NCI-H1048 (cell line): ENCODE data around the gene C6orf52.

Source experiments
- DNase-seq: peaks from one replicate; lab custom pipeline; 2025; lab: John Stamatoyannopoulos, UW

C6orf52 gene

DNA sequence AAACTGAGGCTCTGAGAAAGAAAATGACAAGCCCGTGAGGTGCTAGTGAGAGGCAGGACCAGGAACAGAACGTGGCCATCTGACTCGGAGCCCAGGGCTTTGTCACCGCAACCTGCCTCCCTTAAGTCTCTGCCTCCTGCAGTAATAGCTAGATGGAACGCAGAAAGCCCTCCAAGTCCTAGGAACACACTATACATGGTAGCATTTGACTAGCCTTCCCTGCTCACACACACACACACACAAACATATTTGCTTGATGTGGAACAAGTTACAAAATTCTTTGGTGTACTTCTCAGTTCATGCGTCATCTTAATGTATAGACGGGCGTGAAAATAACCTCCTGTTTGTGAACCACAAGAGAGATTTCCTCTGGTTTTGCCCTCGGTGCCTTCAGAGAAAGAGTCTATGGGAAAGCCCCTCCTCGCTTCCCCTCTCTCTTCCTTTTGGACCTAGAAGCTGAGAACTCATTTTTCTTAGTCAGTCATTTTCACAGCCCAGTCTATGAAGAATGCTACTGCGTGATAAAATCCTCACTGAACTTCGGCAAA is 38.8 kb downstream of the C6orf52 start:
- DNase-seq: no peak

DNA sequence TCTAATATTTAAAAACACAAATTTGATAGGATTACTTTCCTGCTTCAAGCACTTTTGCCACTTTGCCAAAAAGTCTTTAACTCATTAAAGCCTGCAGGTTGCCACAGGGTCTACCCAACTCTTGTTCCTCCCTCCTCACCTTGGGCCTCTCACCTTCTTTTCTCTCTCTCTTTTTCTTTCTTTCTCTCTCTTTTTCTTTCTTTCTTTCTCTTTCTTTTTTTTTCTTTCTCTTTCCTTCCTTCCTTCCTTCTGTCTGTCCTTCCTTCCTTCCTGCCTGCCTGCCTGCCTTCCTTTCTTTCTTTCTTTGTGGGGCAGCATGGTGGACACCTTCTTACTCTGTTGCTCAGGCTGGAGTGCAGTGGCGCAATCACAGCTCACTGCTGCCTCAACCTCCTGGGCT is 50.2 kb downstream of the C6orf52 start:
- DNase-seq: no peak

DNA sequence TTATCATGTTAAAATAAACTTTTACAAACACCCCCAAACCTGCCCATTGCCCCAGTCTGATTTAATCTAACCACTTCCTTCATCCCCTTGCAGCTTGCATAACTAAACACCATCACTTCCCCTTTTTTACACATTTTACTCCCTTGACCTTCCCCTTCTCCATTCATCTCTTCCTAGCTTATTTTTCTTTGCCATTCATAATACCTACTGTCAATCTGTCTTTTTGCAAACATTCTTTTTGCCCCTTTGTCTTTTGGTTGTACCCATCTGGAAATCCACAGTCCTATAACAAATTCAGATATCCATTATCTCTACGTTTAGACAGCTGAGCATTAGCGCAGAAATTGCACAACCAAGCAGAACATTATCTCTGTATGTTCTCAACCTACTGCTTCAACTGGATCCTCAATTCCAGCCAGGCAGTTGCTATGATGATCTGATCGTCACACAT is 51.2 kb downstream of the C6orf52 start:
- no peak for DNase-seq

DNA sequence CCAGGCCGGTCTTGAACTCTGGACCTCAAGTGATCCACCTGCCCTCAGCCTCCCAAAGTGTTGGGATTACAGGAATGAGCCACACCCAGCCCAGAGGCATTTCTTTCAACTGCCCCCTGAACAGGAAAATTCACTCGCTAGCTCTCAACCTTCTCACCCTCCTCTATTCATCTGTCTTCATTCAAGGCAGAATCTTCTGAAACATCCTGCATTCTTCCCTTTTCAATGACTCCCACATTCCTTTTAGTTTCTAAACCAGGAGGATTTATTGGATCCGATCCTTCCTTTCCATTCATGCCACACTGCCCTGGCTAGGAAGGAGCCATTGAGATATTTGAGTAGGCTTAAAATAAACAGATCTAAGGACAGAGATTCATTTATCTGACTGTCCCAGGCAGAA is 52.9 kb downstream of the C6orf52 start:
- DNase-seq: no peak

DNA sequence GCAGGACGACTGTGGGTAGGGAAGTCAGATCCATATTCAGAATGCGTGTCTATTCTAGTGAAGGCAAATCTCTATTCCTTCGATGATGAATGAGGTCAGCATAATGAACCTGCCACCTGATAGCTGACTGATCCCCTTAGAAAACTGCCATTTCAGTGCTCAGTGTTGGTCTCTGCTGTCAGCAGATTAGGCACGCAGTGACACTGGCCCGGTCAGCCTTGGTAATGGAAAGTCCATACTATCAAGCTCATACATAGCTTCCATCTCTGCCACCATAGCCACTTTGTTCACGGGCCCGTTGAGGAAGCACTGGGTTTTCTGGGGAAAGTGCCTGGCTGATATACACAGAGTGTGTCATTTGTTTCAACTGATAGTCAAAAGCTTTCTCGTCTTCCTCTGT is 54.0 kb downstream of the C6orf52 start:
- no peak for DNase-seq

DNA sequence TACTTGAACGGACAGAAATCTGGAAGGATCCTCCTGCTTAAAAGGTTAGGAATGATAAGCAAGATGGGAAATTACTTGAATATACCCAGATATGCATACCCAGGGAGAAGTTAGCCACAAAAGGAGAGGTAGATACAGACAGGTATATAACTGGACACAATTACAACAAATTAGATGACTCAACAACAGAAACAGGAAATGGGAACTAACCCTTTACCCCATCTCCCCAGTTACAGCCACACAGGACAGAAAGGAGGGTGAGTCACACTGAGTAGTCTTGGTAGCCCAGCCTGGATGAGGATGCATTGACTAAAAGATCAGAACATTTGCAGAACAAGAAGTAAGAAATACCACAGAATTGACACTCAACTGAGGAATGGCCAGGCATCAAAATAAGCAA is 61.2 kb downstream of the C6orf52 start:
- DNase-seq: no peak

DNA sequence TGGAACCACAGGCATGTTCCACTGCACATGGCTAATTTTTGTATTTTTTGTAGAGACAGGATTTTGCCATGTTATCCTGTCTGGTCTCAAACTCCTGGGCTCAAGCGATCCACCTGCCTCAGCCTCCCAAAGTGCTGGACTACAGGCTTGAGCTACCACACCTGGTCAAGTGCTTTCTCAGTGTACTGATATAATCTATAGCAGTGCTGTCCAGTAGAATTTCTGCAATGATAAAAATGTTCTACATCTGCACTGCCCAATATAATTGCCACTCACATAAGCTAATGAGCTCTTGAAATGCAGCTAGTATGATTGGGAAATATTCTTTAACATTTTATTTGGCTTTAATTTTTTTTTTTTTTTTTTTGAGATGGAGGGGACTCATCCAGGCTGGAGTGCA is 64.2 kb downstream of the C6orf52 start:
- no peak for DNase-seq

DNA sequence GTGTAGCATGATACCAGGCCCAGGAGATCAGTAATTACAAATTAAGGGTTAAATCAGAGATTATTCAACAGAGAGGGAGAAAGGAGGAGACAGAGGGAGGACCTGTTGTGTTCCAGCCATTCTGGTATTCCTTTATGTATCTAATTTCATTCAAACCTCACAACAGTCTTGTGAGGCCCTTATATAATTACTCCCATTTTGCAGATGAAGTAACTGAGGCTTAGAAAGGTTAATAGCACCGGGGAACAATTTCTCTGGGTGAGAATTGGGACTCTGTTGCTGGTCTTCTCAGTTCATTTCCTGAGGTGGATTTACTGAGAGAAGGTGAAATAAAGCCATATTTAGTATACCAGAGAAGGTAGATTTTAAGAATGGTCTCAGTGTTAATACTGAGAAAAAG is 66.6 kb downstream of the C6orf52 start:
- DNase-seq: no peak

DNA sequence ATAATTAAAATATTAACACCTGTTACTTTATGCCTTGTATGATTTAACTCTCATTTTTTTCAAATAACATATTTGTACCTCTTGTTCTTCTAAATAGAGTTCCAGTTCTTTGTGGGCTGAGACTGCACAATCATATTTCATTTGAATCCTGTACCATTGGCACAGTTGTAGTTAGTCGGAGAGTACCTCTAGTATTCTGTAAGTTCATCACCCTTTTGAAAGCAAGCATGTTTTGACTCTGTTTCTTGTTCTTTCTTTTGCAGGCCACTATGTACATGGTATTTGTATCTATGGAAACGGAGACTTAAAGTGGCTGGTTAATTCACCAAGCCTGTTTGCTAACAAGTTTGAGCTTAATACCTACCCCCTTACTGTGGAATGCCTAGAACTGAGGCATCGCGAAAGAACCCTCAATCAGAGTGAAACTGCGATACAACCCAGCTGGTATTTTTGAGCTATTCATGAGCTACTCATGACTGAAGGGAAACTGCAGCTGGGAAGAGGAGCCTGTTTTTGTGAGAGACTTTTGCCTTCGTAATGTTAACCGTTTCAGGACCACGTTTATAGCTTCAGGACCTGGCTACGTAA is 68.2 kb downstream of the C6orf52 start:
- DNase-seq: no peak

DNA sequence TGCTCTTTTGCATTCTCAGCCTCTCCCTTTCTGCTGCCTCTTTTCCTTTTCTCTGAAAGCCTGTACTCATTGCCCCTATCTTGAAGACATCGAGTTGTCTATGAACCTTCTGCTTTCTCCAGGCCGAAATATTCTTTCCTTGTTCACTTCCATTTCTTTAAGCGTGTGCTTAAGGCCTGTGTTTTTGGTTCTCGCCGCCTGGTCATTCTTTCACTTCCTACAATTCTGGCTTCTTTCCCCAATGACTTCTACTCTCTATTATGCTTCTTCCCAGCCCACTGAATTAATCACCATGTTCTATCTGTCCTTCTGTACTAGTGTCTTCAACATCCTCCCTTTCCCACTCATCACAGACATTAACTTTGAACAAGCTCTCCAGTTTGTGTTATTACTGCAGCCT is 69.6 kb downstream of the C6orf52 start:
- no peak for DNase-seq

DNA sequence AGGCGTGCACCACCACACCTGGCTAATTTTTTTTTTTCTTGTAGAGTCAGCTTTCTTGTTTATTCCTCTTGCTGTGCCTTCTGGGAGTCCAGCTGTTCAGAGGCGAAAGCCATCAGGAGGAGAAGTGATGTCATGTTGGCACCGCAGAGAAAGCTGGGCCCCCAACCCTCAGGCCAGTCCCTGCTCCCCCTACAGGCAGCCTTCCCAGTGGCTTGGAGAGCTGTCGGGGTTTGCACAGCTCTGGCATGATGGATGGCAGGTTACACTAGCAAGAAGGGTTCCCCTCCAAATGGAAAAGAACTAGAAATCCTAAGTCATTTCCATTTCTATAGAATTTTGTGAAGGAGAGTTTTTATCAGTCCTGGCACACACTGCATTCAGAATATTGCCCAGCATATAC is 72.6 kb downstream of the C6orf52 start:
- DNase-seq: no peak
